SU-DHL-6 (cell line): ENCODE measurements around the gene SRRM1.

Experiments
- CTCF ChIP-seq: fragments of 200-600 bp; sonication (generic); IDR thresholded peaks from one replicate; pipeline ENCODE4 v1.5.1; 2017; ENCODE audit warnings: antibody characterized with exemption, mild to moderate bottlenecking, low read length, moderate library complexity; ENCODE audit not compliant: insufficient read depth, poor library complexity, severe bottlenecking
- EZH2phosphoT487 ChIP-seq: fragments of 200-600 bp; sonication (generic), shearing (Covaris generic); conservative IDR thresholded peaks from 2 replicates; pipeline ENCODE4 v1.6.1; 2018; ENCODE audit warnings: mild to moderate bottlenecking, antibody characterized with exemption, low read length, moderate library complexity, mixed read lengths

- TF ChIP-seq CTCF: no peak
- TF ChIP-seq EZH2phosphoT487: no peak
Measured at GRCh38 chr1:24657781-24658180, 14.7 kb downstream of the SRRM1 start.
